ENCODE data around the gene CDH16.
"Not testable (repeated sequence)": the region's sequence is repeated elsewhere in the genome, so short reads cannot be mapped to it uniquely, and the experiment has no call there.

Gene CDH16

GRCh38 chr16:66910175-66910940 is 8.3 kb downstream of the CDH16 start:
- DNase-seq, result no peak

GRCh38 chr16:66908762-66909559 is 9.7 kb downstream of the CDH16 start:
- no peak for DNase-seq

GRCh38 chr16:66908116-66908515 is 10.6 kb downstream of the CDH16 start:
- no peak for DNase-seq

GRCh38 chr16:66906916-66907836 is 11.5 kb downstream of the CDH16 start:
- DNase-seq, result no peak

- DNase-seq, result peak in 1 of 4 experiments; percentile 33
These were observed 12.8 kb downstream of the CDH16 start for GRCh38 chr16:66905633-66906539.

- DNase-seq, result no peak
These were observed 13.6 kb downstream of the CDH16 start for GRCh38 chr16:66904846-66905632.

- DNase-seq, result no peak
These were observed 14.2 kb downstream of the CDH16 start for GRCh38 chr16:66904428-66904845.

GRCh38 chr16:66903544-66904427 is 14.9 kb downstream of the CDH16 start:
- no peak for DNase-seq

- no peak for DNase-seq
These were observed 15.8 kb downstream of the CDH16 start for GRCh38 chr16:66902648-66903543.

GRCh38 chr16:66901626-66902025 is 17.1 kb downstream of the CDH16 start:
- no peak for DNase-seq

GRCh38 chr16:66900721-66901441 is 17.8 kb downstream of the CDH16 start:
- DNase-seq, result no peak

GRCh38 chr16:66899945-66900710 is 18.6 kb downstream of the CDH16 start:
- no peak for DNase-seq

GRCh38 chr16:66899310-66899944 is 19.3 kb downstream of the CDH16 start:
- no peak for DNase-seq

- DNase-seq, result no peak
These were observed 19.8 kb downstream of the CDH16 start for GRCh38 chr16:66898933-66899309.

- no peak for DNase-seq
These were observed 20.5 kb downstream of the CDH16 start for GRCh38 chr16:66898207-66898606.

- DNase-seq, result not testable (repeated sequence)
These were observed 22.0 kb downstream of the CDH16 start for GRCh38 chr16:66896682-66897081.

- DNase-seq, result no peak
These were observed 22.7 kb downstream of the CDH16 start for GRCh38 chr16:66895999-66896398.

All from activated naive CD4-positive, alpha-beta T cell (primary cell).